GM12801 (cell line): ENCODE data around the gene GSTO2.

Experiments used
- TF ChIP-seq, protein P1 (sequence below): IDR thresholded peaks from one replicate; pipeline ENCODE4 v1.5.1; 2011; ENCODE audit warnings: control low read depth; ENCODE audit not compliant: insufficient read length; ENCODE audit errors: extremely low read depth

GSTO2 gene

DNA sequence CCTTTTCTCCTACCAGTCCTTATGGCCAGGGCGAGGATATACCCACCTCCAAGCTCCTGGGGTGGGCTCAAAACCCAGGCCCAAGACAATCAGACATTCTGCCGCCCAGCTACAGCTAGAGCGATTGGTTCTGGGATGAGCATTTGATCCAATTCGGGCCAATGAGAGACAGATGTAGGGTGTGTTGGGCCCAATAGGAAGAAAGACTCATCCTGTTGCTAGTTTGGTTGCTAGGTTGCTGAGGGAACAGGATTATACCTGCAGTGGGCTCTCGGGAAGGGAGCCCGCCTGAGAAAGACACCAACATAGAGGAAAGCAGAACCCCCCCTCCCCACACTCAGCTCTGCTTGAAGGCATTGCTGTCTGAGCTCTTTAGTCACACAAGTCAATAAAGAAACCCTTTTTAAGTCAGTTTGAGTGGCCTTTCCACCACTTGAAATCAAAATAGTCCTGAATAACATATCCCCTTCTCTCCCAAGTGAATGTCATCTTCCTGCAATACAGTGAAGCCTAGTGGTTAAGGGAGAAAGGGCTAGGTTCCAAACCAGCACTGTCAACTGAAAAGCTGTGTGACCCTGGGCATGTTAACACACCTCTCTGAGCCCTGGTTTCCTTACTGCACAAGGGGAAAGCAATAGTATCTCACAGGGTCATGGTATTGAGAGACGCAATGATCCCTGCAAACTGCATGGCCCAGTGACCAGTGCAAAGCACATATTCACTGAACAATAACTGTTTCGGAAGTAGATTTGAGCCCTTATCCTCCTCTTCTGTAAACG, 47.5 kb downstream of the GSTO2 start:
- TF ChIP-seq, protein P1, sequence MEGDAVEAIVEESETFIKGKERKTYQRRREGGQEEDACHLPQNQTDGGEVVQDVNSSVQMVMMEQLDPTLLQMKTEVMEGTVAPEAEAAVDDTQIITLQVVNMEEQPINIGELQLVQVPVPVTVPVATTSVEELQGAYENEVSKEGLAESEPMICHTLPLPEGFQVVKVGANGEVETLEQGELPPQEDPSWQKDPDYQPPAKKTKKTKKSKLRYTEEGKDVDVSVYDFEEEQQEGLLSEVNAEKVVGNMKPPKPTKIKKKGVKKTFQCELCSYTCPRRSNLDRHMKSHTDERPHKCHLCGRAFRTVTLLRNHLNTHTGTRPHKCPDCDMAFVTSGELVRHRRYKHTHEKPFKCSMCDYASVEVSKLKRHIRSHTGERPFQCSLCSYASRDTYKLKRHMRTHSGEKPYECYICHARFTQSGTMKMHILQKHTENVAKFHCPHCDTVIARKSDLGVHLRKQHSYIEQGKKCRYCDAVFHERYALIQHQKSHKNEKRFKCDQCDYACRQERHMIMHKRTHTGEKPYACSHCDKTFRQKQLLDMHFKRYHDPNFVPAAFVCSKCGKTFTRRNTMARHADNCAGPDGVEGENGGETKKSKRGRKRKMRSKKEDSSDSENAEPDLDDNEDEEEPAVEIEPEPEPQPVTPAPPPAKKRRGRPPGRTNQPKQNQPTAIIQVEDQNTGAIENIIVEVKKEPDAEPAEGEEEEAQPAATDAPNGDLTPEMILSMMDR: no peak

DNA sequence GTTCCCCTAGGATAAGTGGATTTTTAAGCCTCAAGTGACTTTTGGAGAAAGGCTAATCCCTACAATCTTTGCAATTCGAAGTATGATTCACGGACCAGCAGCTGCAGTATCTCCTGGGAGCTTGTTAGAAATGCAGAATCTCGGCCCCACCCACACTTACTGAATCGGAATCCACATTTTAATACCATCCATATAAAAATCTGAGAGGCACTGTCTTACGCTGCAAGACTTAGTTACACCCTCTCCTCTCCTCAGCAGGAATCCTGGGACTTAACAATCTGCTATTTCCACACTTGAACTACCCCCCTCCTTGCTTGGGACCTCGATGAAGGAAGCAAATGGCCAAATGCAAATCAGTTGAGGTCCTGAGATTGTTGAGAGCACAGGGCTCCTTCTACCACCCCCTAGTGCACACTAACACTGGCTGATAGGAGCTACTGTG, 48.3 kb downstream of the GSTO2 start:
- TF ChIP-seq, protein P1: no peak

DNA sequence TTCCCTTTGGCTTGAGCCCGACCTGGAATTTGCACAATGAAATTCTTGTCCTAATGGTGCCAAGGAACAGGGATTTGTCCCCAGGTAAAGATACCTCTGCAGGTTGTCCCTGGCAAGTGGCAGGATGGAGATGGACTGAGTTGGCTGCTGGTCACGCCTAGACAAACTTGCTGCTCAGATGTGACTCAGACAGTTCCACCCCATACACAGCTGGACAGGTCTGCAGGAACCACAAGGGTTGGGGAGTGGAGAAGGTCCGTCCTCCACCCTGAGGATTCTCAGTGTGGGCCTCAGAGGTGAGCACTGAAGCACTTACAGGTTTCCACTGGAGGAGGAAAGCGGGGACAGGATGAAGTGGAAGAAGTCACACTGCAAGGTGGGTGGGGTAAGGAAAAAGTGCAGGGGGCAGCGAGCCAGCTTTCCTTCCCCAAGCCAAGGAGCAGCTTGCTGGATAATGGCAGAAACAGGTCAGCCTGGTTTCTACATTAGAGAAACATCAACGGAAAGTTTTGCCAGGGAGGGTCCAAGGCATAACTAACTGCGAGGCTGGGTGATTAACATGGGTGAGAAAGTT, 48.8 kb downstream of the GSTO2 start:
- TF ChIP-seq, protein P1: no peak

DNA sequence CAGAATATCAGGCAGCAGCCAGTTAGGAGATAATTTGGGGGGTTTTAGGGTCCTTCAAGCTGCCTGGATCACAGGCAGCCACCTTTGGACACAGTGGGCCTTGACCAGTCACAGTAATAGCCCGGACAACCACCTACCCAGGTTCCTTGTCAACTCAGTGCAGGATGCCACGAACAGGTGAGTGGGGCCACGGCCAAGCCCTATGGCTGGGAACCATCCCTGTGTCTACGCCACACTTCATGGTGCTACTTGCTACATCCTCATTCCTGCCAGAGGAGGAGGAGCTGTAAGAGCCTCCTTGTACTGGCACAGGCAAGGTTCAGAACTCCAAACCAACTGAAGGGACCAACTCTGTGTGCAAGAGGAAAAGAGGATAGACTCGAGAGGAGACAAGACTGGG, 49.3 kb downstream of the GSTO2 start:
- TF ChIP-seq, protein P1: no peak

DNA sequence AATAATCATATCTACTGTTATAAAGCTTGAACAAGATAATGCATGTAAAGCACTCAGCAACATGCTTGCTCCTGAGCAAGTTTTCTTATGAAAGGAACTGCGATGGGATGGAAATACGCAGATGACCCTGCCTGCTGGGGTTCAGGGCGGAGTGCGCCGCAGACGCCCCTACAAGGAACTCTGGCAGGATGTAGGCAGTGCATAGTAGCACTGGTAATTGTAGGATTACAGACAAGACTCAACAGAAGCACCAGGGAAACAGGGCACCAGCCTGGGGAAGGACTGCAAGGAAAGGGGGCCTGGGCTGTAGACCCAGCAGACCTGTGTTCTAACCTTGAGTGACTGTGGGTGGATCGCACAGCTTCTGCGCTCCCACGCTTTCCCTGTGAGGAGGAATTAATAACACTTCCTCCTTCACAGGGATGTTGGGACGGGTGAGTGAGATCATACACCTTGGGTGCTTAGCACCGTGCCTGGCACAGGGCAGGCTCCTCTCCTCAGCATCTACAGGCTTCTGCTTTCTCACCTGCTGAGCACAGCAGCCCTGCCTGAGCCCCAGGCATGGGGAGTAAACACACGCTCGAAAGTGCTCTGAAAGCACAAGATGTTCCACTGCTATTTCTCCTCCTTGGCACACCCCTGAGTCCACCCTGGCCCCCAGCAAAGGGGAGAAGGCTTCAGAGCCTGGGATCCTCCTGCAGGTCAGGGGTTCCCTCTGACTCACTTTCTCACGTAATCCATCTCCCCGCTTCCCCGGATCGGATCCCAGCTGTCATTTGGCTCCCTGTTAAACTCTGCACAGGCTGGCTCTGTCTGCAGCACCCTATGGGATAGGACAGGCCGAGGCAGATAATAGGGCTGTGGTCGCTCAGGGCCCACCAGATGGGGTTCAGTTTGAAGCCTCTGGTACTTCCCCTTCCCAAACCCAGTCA, 50.1 kb downstream of the GSTO2 start:
- TF ChIP-seq, protein P1: no peak

DNA sequence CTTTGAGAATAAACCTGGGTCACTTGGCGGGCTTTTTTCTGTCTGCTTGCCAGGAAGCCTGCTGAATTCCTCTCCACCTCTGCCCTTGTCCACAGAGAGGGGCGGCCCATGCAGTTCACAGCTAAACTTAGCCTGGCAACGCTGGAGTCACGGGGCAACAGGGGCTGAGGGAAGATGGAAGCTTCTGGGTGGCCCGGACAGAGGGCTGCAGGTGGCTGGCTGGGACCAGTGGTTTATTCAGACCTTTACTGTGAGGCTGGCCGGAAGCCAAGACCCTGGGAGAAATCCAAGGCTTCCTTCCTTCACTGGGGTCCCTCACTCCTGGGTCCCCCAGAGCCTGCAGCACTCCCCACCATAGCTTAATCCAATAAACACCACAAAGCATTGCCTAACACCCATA, 52.2 kb downstream of the GSTO2 start:
- TF ChIP-seq, protein P1: no peak
